HG03521 (cell line): ENCODE data around the gene KIRREL3.

Source experiments
- ATAC-seq: cut with Tn5 transposase; IDR thresholded peaks from one replicate; pipeline ENCODE4 v1.9.1; 2021; ENCODE audit warnings: mild to moderate bottlenecking, moderate library complexity; ENCODE audit not compliant: unreplicated experiment

The KIRREL3 gene

DNA sequence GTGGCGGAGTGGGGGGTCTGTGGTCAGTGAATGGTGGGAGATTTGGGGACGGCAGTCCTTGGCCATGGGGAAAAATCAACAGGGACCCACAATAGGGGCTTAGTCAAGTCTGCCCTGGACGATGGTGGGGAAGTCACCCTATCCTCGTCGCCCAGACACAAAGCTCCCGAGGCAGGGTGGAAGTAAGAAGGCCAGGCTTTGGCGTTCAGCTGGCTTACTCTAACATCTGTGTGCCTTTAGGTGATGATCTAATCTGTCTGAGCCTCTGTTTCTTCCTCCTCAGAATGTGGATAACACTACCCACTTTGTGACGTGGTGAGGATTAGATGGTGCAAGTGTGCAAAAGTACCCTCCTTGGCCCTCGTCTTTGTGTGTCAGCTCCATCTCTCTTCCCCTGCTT is 452.9 kb downstream of the KIRREL3 start:
- ATAC-seq: no peak

DNA sequence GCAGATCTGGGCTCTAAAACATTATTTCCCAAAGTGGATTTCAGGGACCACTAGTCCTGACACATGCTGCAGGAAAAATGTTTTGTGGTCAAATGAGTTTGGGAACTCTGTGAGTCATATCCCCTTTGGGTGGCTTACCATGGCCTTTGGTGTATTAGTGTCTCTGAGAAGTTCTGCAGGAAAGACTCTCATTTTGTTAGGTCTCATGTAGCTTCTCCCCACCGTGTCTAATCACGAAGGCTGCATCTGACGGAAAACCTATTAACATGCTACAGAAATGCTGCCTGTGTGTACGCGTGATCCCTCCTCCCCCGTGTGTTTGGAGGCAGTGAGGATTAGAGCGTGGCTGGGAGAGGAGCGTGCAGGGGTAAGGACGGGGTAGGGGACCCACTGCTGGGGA is 453.4 kb downstream of the KIRREL3 start:
- no peak for ATAC-seq

DNA sequence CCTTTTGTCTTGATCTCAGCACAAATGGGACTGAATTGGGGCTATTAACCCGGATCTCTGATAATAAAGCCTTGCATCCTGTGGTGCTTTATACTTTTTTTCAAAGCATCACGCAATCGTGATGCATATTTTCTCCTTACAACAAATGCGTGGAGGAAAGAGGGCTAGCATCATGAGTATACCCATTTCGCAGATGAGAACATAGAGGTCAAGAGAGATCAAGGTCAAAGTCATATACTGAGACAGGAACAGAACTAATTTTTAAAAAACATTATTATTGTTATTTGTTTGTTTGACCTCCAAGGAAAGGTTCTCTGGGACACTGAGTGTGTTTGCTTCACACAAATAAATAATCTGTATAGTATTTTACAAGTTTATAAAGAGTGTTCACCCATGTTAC is 453.9 kb downstream of the KIRREL3 start:
- no peak for ATAC-seq

DNA sequence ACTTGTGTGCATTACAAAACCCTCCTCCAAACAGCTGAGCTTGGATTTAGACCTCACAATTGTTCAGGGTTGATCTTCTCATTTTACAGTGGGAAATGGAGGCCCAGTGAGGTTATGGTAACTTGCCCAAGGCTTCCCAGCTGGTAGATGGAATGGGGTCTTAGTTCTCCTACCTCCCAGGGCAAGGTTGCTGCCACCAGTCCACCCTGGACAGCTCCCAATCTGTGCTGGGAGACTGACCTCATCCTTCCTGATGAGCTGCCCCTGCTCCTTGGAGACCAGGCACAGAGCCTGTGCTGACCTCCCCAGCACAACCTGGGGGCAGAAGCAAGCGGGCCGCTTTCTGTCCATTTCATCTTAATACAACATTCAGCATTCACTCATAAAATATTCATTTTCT is 454.4 kb downstream of the KIRREL3 start:
- ATAC-seq: no peak

DNA sequence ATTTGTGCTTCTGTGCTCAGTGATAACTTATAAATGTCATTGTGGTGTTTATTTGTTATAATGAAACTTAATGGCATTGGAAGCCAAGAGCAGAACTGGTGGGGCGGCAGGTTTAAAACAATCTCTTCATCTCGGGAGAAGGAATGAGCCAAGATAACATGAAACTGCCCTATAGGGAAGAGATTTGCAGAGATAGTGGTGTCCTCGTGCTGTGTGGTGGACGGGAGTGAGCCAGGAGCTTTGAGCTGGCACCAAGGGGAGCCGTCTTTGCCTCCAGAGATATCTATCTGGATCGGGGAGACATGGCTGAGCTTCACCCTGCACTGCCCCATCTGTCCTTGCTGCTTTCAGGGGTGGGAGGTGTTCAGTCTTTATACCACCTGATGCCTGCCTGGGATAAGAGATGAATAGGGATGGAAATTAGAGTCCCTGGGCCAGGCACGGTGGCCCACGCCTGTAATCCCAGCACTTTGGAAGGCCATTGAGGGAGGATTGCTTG is 455.5 kb downstream of the KIRREL3 start:
- ATAC-seq: no peak

DNA sequence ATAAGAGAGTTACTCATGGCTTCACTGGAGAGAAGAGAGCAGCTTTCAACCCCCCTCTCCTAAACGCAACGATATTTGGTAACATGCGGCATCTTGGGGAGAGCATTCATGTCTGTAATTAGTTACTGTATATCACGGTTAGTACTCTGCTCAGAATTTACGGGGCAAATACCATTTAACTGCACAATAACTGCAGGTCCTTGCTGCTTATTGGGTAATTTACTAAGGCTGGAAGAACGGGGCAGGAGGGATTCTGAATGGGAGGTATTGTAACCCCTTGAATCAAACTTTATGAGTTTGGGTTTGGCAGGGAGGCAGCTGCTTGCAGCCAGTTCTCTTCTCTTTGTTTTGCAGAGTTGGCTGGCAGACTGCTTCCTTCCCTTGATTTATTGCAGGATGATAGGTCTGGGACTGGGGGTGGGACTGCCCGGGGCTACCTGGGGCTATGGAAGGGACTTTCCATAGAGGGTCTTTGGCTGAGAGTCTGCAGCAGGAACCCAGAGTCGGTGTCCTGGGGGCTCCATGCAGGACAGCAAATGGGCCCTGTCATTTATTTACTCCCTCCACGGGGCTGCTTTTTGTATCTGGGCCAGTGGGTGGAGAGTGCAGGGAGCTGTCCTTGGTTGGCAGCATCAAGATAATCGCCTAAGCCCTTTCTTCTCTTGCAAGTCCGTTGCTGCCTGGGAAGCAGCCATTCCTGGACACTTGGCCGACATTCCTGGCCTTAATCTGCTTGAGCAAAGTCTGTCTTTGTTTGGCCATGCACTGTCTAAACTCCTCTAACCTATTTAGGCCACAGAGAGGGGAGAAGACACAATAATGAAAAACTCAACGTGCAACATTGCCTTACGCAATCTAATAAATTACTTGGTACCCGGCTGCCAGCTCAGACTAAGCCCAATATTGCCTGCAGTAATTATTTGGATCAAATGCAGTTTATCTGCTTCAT is 456.2 kb downstream of the KIRREL3 start:
- ATAC-seq: no peak

DNA sequence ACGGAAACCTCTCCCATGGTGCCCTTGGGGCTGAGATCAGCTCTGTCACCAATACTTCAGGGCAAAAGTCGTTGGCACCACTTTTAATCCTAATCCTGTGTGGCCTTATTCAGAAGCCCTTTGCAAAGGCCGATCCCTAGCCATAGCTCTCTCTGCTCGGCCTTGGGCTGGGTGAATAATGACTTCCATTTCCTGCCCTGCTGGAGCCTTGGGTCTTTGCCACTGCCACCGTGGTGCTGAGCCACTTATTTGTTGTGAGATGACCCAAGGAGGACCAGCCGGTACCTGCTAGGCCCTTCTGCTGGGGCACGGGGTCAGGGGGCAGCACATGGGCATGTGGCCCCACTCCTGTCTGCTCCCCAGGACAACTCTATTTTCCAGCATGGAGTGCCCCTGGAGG is 456.9 kb downstream of the KIRREL3 start:
- ATAC-seq: no peak

DNA sequence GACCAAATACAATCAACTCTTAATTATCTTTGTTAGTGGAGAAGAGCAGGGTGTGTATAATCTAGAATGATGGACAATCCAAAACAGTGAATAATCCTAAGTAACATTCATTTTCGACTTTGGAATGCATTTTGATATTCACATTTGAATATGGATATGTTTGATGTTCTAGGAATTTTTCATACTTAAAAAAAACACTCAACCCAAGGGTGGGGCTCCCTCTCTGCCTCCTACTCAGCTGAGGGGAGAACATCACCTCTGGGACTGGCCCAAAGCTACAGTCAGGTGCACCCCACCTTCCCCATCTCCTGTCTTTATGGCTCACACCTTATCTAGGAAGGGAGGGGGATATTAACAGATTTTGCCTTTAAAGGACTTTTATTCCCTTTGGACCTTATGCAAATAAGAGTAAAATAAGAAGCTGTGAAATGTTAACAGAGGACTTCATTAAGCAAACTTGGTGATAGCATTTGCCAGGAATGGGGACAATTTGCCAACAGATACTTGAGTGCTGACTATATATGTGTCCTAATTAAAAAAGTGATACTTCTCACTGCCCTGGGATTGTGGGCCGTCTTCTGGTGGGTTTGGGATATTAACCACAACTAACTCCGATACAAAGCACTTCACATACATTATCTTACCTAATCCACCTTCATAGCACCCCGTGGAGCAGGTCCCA is 458.1 kb downstream of the KIRREL3 start:
- no peak for ATAC-seq

DNA sequence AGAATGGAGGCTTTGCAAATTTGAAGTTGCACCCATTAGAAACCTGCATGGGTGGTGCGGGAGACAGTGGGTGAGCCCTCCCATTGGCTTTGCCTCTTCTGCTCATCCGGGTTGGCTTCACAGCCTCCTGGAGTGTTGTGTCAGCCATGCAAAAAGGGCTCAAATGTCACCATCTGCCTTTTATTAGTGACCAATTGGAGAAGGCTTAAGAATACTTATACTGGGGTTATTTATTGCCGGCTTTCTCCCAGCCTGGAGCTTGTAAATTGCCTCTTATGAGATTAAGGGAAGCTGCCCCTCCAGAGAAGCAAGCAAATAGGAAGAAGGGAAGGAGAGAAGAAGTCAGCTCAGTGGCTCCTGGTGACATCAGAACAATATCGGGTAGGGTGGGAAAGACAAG is 462.5 kb downstream of the KIRREL3 start:
- ATAC-seq: no peak

DNA sequence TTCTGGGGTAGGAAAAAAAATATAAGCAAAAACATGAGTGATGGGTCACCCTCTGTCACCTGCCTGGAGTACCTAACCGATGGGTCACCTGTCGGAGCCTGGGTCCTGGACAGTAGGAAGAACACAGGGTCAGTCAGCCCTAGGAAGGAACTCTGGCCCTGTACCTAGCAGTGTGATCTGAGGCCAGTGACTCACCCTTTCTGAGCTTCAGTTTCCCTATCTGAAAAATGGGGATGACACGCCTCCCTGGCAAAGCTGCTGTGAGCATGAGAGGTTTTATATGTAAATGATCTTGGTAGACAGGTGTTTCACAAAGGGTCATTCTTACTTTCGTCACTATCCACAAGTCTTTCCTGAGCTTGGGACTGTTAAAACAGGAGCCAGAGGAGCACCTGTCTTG is 463.1 kb downstream of the KIRREL3 start:
- no peak for ATAC-seq

DNA sequence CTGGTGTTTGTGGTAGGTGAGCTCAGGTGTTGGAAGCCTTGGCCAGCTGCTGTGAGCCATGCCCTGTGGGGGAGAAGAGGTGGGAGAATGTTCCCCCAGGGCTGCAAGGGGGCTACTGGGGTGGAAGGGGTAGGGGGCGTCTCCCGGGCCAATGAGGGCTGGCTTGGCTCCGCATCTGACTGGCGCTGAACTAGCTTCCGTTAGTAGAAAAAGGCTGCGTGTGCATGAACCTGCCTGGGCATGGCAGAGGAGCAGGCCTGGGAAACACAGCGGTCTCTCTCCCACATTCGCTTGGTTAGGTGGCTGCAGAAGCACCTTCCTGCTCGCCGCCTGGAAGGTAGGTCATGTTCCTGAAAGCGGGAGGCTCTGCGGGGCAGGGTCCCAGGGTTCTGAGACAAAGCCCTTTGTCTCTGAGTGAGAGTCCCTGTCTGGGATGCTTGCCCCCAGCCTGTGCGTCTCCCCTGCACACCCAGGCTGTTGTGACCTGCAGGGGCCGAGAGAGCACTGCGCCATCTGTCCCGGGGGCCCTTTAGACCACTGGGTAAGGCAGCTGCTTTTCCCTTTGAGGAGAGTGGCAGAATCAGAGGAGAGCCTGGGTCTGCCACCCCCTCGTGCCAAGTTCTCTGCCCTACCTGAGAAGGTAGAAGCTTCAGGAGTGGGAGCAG is 466.3 kb downstream of the KIRREL3 start:
- no peak for ATAC-seq

DNA sequence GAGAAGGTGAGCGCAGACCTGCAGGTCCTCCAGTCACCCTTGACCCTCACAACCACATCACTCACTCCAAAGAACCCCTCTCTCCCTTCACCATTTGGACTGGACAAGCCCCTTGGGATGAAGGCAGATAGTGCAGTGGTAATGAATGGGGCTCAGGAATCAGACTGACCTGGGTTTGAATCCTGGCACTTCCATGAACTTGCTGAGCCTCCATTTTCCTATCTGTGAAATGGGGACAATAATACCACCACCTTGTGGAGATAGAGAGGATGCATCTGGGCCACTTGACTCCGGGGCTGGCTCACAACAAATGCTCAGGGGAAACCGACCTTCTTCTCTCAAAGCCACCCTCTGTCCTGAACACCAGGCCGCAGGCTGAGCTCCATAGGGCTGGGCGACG is 467.0 kb downstream of the KIRREL3 start:
- no peak for ATAC-seq

DNA sequence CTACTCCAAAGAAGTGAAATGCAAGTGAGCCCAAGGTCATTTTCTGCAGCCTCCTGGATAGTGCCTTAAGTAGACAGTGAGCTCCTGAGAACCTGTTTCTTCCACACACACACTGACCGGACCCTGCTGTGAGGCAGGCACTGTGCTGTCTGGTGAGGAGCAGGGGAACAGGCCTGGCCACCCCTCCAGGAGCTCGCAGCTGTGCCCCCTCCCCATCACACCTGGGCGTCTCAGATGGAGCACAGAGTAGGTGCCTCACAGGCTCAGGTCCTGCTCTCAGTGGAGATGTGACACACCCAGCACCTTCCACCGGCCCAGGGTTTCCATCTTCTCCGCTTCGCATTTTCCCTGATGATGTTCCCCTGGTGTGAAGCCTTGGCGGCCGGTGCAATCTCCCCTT is 470.2 kb downstream of the KIRREL3 start:
- ATAC-seq: no peak

DNA sequence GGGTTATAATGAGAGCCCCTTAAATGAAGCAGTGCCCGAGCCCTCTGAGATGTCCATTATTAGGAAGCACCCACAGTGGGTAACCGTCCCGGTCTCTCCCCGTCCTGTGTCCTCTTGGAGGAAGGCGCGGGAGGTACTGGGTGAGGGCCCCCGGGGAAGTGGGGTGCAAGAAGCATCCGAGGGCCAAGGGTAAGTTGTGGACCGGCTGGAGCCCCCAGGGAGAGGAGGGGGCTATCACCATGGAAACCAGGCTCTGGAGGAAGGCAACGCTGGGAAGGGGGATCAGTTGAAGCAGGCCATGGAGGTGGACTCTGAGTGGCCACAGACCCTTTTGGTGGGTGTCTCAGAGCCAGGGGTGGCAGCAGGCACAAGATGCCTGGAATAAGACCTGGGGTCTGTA is 471.5 kb downstream of the KIRREL3 start:
- no peak for ATAC-seq

DNA sequence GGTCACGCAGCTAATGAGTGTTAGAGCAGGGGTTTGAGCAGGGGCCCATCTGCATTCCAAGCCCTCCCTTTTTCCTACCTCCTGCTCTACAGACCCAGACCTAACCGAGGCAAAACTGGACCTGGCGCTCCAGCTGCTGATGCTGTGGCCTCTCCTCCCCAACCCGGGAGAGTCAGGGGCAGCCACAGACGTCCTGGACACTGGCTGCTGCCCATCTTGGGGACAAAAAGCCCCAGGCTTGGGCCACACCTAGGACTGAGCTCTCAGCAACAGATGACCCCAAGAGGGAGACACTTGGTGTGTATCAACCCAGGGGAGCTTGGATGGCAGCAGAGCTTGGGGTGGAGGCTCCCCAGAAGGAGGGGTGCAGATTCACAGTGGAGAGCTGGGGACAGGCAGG is 472.5 kb downstream of the KIRREL3 start:
- no peak for ATAC-seq

DNA sequence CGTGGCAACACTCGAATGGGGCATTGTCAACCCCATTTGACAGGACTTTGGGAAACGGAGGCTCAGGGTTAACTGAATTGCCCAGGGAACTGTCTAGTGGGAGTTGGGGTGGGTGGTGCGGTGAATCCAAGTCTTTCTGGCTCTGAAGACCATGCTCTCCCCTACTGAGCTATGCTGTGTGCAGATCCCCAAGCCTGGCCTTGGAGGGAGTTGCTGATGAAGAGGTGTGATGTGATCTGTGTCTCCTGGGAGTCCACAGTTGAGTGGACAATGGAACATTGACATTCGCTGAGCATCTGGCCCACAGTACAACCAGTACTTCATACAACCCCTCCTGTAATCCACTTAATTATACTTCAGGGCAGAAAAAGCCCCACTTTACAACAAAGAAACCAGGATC is 472.9 kb downstream of the KIRREL3 start:
- ATAC-seq: no peak

DNA sequence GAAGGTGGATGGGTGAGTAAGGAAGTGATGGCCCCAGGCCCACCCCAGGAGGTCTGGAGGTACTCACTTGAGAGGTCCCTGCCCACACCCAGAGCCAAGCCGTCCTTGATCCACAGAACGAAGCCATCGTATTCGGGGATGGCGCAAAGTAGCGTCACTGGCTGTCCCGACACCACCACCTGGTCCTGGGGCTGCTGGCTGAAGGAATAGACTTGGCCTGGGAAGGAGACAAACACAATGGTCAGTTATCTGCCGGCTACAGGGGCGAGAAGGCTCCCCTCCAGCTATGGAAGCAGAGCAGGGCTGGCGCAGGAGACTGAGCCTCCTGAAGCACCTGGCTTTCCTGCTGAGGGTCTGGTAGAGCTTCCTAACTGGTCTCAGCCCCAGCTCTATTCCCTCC is 474.1 kb downstream of the KIRREL3 start:
- no peak for ATAC-seq

DNA sequence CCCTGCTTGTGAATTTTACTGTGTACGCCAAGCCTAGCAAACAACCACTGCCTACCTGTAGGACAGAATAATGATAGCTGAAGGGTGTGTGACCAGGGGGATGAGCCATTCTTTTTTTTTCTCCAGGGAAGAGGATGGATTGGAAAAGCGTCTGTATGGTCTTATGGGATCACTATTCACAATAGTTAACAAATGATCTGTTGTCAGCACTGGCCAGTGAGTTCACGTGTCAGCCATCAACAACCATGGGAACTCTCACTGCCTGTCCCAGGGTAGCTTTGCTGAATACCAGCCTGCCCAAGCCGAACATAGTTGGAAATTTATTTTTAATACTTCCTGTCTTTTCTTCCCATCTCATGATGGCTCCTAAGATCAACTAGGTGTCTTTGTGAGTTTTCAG is 474.9 kb downstream of the KIRREL3 start:
- ATAC-seq: no peak

DNA sequence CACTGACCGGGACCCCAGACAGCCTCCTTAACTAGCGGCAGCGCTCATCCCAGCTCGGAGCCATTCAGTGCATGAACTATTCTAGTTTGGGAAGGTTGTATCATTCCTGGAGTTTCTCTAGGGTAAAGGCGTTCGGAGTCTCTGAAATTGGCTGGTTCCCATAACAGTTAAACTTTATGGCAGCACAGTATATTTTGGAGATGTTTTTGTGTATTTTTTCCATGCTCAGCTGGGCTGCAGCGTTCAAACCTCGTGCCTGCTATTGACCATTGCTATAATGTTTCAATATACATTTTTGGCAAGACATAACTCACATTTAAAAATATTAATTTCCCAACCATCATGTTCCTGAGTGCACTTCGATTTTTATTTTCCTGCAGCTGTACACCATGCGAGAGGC is 475.4 kb downstream of the KIRREL3 start:
- no peak for ATAC-seq

DNA sequence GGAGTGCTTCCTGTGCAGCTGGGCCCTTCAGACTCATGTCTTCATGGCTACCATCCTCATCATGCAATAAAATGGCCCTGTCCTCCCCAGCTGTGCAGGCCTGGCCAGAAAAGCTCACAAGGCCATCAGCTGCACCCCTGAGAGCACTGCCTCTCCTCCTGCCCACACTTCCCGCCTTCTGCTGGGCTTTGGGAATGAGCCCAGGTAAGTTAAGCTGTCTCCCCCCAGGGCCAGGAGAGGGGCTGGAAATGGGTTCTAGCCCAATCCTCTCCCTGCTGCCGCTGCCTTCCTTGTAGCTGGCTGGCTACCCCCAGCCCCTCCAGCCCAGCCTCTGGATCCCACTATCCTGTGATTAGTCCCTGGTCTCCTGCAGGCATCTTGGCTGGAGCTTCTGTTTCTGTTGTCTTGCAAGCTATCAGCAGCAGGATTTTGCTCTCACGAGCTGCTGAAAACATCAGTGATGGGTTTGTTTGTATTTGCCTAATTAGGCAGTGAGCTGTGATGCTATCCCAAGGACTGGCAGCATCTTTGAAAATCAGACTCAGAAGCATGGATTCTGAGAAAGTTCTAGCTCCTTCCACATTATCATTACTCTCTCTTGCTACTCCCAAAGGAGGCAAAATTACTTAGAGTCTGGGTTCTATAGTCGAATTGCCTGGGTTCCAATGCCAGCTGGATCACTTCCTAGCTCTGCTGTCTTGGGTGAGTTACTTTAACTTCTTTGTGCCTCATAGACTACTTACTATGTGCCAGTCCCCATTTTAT is 476.9 kb downstream of the KIRREL3 start:
- no peak for ATAC-seq

DNA sequence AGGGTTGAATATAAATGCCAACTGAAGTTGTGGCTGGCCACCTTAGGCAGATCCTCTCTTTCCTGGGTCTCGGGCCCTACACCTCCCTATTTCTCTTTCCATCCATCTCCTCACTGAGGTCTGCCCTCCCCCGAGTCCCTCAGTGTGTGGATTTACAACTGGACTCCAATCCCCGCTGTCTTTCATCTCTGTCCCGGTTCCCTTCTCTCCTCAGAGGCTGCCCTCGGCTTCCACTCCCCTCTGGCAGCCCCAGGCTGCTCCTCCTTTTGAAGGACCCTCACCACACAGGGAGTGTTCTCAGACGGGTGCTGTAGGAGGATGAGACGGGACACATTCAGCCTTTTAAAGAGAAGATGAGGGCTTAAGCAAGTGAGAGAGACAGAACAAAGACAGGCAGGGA is 478.0 kb downstream of the KIRREL3 start:
- ATAC-seq: no peak
